MM.1S (cell line): ENCODE data around the gene PRKD1.

ENCODE experiments used
- EZH2 ChIP-seq: fragments of 300-600 bp; sonication (generic); optimal IDR thresholded peaks from 2 replicates; pipeline ENCODE3; 2017; ENCODE audit warnings: low read depth, mild to moderate bottlenecking, antibody characterized with exemption, low read length, mixed read lengths
- TF ChIP-seq, protein P1 (sequence below): fragments of 300-600 bp; sonication (generic); IDR thresholded peaks from 2 replicates; pipeline ENCODE4 v1.5.1; 2016; ENCODE audit warnings: antibody characterized with exemption, low read length, mixed read lengths

DNA sequence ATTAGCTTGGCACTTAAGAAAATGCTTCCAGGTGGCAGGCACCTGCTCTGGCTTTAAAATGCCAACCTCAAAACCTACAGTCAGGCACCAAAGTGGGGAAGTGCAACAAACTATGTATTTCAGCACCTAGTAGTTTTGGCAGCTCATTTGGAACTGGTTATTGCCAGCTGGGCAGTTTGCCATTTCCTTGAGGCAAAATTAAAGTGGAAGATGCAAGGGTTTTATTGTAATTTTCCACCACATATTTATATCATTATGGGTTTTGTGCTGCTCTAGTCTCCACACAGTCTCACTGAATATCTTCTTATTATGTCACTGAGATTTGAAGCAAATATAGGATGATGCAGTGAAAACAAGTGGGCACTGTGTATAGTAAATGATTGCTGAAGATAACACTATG is 117.0 kb downstream of the PRKD1 start:
- TF ChIP-seq, protein P1, sequence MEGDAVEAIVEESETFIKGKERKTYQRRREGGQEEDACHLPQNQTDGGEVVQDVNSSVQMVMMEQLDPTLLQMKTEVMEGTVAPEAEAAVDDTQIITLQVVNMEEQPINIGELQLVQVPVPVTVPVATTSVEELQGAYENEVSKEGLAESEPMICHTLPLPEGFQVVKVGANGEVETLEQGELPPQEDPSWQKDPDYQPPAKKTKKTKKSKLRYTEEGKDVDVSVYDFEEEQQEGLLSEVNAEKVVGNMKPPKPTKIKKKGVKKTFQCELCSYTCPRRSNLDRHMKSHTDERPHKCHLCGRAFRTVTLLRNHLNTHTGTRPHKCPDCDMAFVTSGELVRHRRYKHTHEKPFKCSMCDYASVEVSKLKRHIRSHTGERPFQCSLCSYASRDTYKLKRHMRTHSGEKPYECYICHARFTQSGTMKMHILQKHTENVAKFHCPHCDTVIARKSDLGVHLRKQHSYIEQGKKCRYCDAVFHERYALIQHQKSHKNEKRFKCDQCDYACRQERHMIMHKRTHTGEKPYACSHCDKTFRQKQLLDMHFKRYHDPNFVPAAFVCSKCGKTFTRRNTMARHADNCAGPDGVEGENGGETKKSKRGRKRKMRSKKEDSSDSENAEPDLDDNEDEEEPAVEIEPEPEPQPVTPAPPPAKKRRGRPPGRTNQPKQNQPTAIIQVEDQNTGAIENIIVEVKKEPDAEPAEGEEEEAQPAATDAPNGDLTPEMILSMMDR = no peak
- TF ChIP-seq EZH2 = no peak
